Neural cell (in vitro differentiated cells): ENCODE data around the gene TMEM53. TPM values are rescaled to one million over a fixed set of nuclear protein-coding genes. Genes with fewer than 3 reads are reported as not detected.

Experiments
- H2AFZ ChIP-seq: fragments of 200-600, 300-800 bp; sonication (generic), shearing (Covaris generic); 2 replicates; pipeline ENCODE4 v1.6.0; 2014; ENCODE audit warnings: low read depth, mild to moderate bottlenecking, antibody characterized with exemption, low read length, moderate library complexity
- H3F3A ChIP-seq: fragments of 200-600 bp; shearing (Covaris generic); 2 replicates; pipeline ENCODE4 v1.6.1; 2016; ENCODE audit warnings: mild to moderate bottlenecking, moderate library complexity, mixed read lengths, antibody characterized with exemption, low read length; ENCODE audit not compliant: insufficient read depth, poor library complexity, severe bottlenecking
- H3K27ac ChIP-seq: fragments of 200-600, 300-800 bp; sonication (generic), shearing (Covaris generic); 2 replicates; pipeline ENCODE4 v1.5.1; 2014; ENCODE audit warnings: mild to moderate bottlenecking, low read length, moderate library complexity
- H3K27me3 ChIP-seq: fragments of 300-800, 200-600 bp; sonication (generic), shearing (Covaris generic); 2 replicates; pipeline ENCODE4 v1.6.0; 2014; ENCODE audit warnings: mild to moderate bottlenecking, low read depth, low read length, moderate library complexity; ENCODE audit not compliant: insufficient read depth
- H3K36me3 ChIP-seq: fragments of 300-800, 200-600 bp; sonication (generic), shearing (Covaris generic); 2 replicates; pipeline ENCODE4 v1.5.1; 2014; ENCODE audit warnings: mild to moderate bottlenecking, antibody characterized with exemption, low read length, moderate library complexity; ENCODE audit not compliant: insufficient read depth
- H3K4me2 ChIP-seq: fragments of 300-800, 200-600 bp; sonication (generic), shearing (Covaris generic); 2 replicates; pipeline ENCODE4 v1.6.0; 2014; ENCODE audit warnings: mild to moderate bottlenecking, low read length
- H3K4me3 ChIP-seq: fragments of 300-800, 200-600 bp; sonication (generic), shearing (Covaris generic); 2 replicates; pipeline ENCODE4 v1.5.1; 2014; ENCODE audit warnings: mild to moderate bottlenecking, low read length, moderate library complexity
- H3K79me2 ChIP-seq: fragments of 200-600 bp; shearing (Covaris generic); replicated peaks from 2 replicates; pipeline ENCODE4 v1.6.0; 2014; ENCODE audit warnings: mild to moderate bottlenecking, low read length, moderate library complexity; ENCODE audit not compliant: insufficient read depth
- H3K9ac ChIP-seq: fragments of 300-800, 200-600 bp; sonication (generic), shearing (Covaris generic); 2 replicates; pipeline ENCODE4 v1.6.1; 2016; ENCODE audit warnings: mild to moderate bottlenecking, low read length, mixed read lengths
- H3K9me2 ChIP-seq: fragments of 200-600 bp; shearing (Covaris generic); 2 replicates; pipeline ENCODE4 v1.6.1; 2016; ENCODE audit warnings: mild to moderate bottlenecking, low read length, mixed read lengths; ENCODE audit not compliant: insufficient read depth
- H3K9me3 ChIP-seq: fragments of 200-600, 300-800 bp; sonication (generic), shearing (Covaris generic); 2 replicates; pipeline ENCODE4 v1.6.1; 2016; ENCODE audit warnings: mild to moderate bottlenecking, mixed run types, low read length, moderate library complexity, mixed read lengths
- H4K20me1 ChIP-seq: fragments of 200-600 bp; shearing (Covaris generic); 2 replicates; pipeline ENCODE4 v1.6.1; 2016; ENCODE audit warnings: mild to moderate bottlenecking, mixed run types; ENCODE audit not compliant: insufficient read depth
- EP300 ChIP-seq: fragments of 450-650 bp; conservative IDR thresholded peaks from 2 replicates; pipeline ENCODE4 v1.6.1; 2014; ENCODE audit warnings: antibody characterized with exemption, mild to moderate bottlenecking, moderate library complexity; ENCODE audit not compliant: poor library complexity, severe bottlenecking
- EZH2 ChIP-seq: fragments of 200-600, 300-800 bp; shearing (Covaris generic), sonication (generic); IDR thresholded peaks from 2 replicates; pipeline ENCODE4 v1.6.1; 2014; ENCODE audit warnings: antibody characterized with exemption, low read length, borderline replicate concordance, mild to moderate bottlenecking; ENCODE audit not compliant: insufficient read depth, poor library complexity, severe bottlenecking
- MXI1 ChIP-seq: fragments of 450-650 bp; conservative IDR thresholded peaks from 2 replicates; pipeline ENCODE4 v1.6.1; 2014; ENCODE audit warnings: antibody characterized with exemption, mild to moderate bottlenecking; ENCODE audit not compliant: poor library complexity, severe bottlenecking
- POLR2AphosphoS5 ChIP-seq: IDR thresholded peaks from 2 replicates; pipeline ENCODE4 v1.6.1; 2012
- RAD21 ChIP-seq: fragments of 450-650 bp; conservative IDR thresholded peaks from 2 replicates; pipeline ENCODE4 v1.6.1; 2014; ENCODE audit warnings: antibody characterized with exemption, mild to moderate bottlenecking, moderate library complexity
- SMC3 ChIP-seq: fragments of 450-650 bp; conservative IDR thresholded peaks from 2 replicates; pipeline ENCODE4 v1.6.1; 2014; ENCODE audit warnings: antibody characterized with exemption, mild to moderate bottlenecking, moderate library complexity; ENCODE audit not compliant: poor library complexity
- TAF1 ChIP-seq: IDR thresholded peaks from 2 replicates; pipeline ENCODE4 v1.6.1; 2012; ENCODE audit warnings: low read depth
- polyA plus RNA-seq: library from polyadenylated mRNA; depleted of rRNA; stranded (reverse); fragments of >200 nt; gene quantifications from 2 replicates; pipeline ENCODE4 v1.2.3, GENCODE V29; 2014
- TF ChIP-seq, protein P1 (sequence below): IDR thresholded peaks from 2 replicates; pipeline ENCODE4 v1.6.1; 2012; ENCODE audit warnings: borderline replicate concordance
- TF ChIP-seq, protein P2 (sequence below): fragments of 450-650 bp; IDR thresholded peaks from 2 replicates; pipeline ENCODE4 v1.5.1; 2014; ENCODE audit warnings: antibody characterized with exemption, mild to moderate bottlenecking, moderate library complexity; ENCODE audit not compliant: poor library complexity, severe bottlenecking

Gene TMEM53
- polyA plus RNA-seq, 1 donor from 2014 or later = 13.4 TPM

DNA sequence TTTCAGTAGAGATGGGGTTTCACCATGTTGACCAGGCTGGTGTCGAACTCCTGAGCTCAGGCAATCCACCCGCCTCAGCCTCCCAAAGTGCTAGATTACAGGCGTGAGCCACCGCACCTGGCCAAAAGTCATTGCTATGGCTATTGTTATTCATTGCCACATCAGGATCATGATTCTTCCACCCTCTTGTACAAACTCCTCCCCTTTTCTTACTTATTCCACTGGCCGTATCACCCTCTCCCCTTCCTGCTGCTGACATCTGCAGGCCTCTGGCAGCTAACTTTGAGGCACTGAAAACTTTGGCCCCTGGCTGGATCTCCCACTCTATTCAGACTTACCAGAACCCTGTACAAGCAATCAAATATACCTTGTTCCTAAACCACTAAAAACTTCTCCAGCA lies 10.9 kb downstream of the TMEM53 start:
- H3K9me2 ChIP-seq = no peaks in the 10 kb centered on the region

DNA sequence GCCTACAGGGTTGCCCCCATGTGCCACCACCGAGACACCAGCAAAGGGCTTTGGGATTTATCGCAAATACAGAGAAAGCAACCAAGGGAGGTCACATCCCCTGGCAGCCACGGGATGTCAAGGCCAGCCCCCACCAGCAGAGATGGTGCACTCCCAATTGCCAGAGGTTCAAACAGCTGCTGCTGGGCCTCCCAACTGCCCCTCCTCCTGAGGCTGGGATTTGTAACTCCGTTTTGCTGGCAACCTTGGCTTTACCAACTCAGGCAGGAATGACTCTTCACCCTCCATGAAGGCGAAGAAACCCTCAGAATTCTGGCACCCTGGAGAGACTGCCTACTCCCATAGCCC lies 11.6 kb downstream of the TMEM53 start:
- no peak overlapping the region for H3K4me3 ChIP-seq
- TF ChIP-seq MXI1 = no peak
- TF ChIP-seq, protein P1, sequence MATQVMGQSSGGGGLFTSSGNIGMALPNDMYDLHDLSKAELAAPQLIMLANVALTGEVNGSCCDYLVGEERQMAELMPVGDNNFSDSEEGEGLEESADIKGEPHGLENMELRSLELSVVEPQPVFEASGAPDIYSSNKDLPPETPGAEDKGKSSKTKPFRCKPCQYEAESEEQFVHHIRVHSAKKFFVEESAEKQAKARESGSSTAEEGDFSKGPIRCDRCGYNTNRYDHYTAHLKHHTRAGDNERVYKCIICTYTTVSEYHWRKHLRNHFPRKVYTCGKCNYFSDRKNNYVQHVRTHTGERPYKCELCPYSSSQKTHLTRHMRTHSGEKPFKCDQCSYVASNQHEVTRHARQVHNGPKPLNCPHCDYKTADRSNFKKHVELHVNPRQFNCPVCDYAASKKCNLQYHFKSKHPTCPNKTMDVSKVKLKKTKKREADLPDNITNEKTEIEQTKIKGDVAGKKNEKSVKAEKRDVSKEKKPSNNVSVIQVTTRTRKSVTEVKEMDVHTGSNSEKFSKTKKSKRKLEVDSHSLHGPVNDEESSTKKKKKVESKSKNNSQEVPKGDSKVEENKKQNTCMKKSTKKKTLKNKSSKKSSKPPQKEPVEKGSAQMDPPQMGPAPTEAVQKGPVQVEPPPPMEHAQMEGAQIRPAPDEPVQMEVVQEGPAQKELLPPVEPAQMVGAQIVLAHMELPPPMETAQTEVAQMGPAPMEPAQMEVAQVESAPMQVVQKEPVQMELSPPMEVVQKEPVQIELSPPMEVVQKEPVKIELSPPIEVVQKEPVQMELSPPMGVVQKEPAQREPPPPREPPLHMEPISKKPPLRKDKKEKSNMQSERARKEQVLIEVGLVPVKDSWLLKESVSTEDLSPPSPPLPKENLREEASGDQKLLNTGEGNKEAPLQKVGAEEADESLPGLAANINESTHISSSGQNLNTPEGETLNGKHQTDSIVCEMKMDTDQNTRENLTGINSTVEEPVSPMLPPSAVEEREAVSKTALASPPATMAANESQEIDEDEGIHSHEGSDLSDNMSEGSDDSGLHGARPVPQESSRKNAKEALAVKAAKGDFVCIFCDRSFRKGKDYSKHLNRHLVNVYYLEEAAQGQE = no peak
- TF ChIP-seq, protein P2, sequence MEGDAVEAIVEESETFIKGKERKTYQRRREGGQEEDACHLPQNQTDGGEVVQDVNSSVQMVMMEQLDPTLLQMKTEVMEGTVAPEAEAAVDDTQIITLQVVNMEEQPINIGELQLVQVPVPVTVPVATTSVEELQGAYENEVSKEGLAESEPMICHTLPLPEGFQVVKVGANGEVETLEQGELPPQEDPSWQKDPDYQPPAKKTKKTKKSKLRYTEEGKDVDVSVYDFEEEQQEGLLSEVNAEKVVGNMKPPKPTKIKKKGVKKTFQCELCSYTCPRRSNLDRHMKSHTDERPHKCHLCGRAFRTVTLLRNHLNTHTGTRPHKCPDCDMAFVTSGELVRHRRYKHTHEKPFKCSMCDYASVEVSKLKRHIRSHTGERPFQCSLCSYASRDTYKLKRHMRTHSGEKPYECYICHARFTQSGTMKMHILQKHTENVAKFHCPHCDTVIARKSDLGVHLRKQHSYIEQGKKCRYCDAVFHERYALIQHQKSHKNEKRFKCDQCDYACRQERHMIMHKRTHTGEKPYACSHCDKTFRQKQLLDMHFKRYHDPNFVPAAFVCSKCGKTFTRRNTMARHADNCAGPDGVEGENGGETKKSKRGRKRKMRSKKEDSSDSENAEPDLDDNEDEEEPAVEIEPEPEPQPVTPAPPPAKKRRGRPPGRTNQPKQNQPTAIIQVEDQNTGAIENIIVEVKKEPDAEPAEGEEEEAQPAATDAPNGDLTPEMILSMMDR = no peak
- TF ChIP-seq RAD21 = no peak
- no peak for TF ChIP-seq POLR2AphosphoS5
- TF ChIP-seq EP300 = no peak
- TF ChIP-seq TAF1 = no peak
- no peak for TF ChIP-seq SMC3
- TF ChIP-seq EZH2 = no peak
- no peaks in the 10 kb centered on the region for H3K9me3 ChIP-seq
- no peaks in the 10 kb centered on the region for H3K9me2 ChIP-seq
- no peak overlapping the region for H3K4me2 ChIP-seq
- no peaks in the 10 kb centered on the region for H4K20me1 ChIP-seq
- no peaks in the 10 kb centered on the region for H3K27me3 ChIP-seq
- no peak overlapping the region for H2AFZ ChIP-seq
- H3K27ac ChIP-seq = no peak overlapping the region
- H3K79me2 ChIP-seq = no peaks in the 10 kb centered on the region
- no peak overlapping the region for H3K9ac ChIP-seq
- H3K36me3 ChIP-seq = no peaks in the 10 kb centered on the region
- no peaks in the 10 kb centered on the region for H3F3A ChIP-seq

More for the DNA sequence above, 10.9 kb downstream of the TMEM53 start:
- H3K27me3 ChIP-seq = no peaks in the 10 kb centered on the region
- H3K9ac ChIP-seq = no peak overlapping the region
- H3K9me3 ChIP-seq = no peaks in the 10 kb centered on the region
- TF ChIP-seq MXI1 (no peak), EP300 (no peak), POLR2AphosphoS5 (no peak), SMC3 (no peak), RAD21 (no peak), TAF1 (no peak), EZH2 (no peak)
- TF ChIP-seq, protein P2 = no peak
- H3K79me2 ChIP-seq = no peaks in the 10 kb centered on the region
- no peaks in the 10 kb centered on the region for H3F3A ChIP-seq
- H3K4me2 ChIP-seq = no peak overlapping the region
- H4K20me1 ChIP-seq = no peaks in the 10 kb centered on the region
- H3K36me3 ChIP-seq = no peaks in the 10 kb centered on the region
- no peak overlapping the region for H2AFZ ChIP-seq
- H3K4me3 ChIP-seq = no peak overlapping the region
- no peak overlapping the region for H3K27ac ChIP-seq
